LNCAP (cell line): ENCODE data around the gene CDPF1.

Experiments
- CTCF ChIP-seq: fragments of 450-650 bp; IDR thresholded peaks from 2 replicates; pipeline ENCODE4 v1.5.1; 2017; ENCODE audit warnings: mild to moderate bottlenecking

The CDPF1 gene

DNA sequence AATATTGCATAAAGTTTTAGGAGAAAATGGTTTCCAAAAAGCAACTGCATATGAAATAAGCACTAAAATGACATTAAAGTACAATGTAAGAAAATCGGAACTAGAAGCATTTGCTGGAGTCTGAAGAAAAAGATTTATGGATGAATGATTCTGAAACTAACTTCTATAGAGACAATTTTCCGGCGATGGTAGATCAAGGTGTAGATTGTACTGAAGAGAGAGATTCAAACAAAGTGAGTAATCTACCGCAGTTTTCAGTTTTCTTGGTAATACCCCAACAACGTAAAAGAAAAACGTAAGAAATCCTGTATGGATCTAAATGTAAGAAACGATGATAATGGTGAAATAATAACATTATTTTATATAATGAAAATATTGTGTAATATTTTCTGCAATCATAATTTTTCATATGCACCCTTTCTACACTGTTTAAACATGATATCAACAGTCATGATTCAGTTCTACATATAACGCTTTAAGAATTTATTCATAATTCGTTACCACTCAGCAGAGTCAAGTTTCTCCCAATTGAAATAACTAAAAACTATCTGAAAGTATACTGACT lies 1.8 kb upstream of the CDPF1 start:
- TF ChIP-seq CTCF = no peak

- TF ChIP-seq CTCF = no peak
Measured at GRCh38 chr22:46251266-46251665, 1.2 kb upstream of the CDPF1 start.

GRCh38 chr22:46250783-46251125 lies 661 bp upstream of the CDPF1 start:
- no peak for TF ChIP-seq CTCF

GRCh38 chr22:46247443-46247975 lies 2.6 kb downstream of the CDPF1 start:
- no peak for TF ChIP-seq CTCF

- no peak for TF ChIP-seq CTCF
Measured at GRCh38 chr22:46246178-46246577, 3.9 kb downstream of the CDPF1 start.

GRCh38 chr22:46245511-46245910 lies 4.6 kb downstream of the CDPF1 start:
- no peak for TF ChIP-seq CTCF

DNA sequence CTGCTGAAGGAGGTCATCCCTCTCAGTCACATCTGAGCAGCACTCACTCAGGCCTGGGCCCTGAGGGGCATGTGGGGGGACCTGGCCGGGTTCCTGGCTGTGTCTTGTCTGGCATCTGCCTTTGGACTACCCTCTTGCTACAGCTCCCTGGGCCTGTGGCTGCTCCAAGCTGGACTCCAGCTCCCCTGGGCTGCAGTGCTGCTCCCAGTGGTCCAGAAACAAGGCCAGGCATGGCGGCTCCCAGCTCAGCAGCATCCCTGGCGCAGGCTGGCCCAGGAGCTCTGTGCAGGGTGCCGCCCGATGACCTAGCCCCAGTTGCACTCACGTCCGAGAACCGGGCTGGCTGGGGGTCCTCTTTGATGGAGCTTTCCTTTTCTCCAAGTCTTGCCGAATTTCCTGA lies 5.3 kb downstream of the CDPF1 start:
- no peak for TF ChIP-seq CTCF

GRCh38 chr22:46242076-46242475 lies 8.0 kb downstream of the CDPF1 start:
- TF ChIP-seq CTCF = no peak
